ENCODE measurements around the gene CCT5.

DNA sequence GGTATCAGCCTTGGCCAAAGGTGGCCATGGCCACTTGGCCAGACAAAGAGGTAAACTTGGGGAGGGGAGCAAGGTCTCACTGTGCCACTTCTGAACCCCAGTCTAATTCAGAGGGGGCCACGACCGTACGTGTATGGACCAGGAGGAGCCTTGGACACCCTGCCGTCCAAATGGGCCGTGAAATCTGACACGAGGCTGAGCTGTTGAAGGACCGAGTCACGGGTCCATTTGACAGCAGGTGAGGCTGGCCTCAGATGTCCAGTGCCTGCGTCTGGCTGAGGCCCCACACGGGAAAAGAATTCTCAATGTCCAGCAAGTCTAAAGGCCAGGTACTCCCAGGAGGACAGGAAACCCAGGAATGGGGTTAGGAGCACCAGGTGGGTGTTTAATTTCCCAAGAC, 39.9 kb downstream of the CCT5 start:
- TF ChIP-seq, protein P1, sequence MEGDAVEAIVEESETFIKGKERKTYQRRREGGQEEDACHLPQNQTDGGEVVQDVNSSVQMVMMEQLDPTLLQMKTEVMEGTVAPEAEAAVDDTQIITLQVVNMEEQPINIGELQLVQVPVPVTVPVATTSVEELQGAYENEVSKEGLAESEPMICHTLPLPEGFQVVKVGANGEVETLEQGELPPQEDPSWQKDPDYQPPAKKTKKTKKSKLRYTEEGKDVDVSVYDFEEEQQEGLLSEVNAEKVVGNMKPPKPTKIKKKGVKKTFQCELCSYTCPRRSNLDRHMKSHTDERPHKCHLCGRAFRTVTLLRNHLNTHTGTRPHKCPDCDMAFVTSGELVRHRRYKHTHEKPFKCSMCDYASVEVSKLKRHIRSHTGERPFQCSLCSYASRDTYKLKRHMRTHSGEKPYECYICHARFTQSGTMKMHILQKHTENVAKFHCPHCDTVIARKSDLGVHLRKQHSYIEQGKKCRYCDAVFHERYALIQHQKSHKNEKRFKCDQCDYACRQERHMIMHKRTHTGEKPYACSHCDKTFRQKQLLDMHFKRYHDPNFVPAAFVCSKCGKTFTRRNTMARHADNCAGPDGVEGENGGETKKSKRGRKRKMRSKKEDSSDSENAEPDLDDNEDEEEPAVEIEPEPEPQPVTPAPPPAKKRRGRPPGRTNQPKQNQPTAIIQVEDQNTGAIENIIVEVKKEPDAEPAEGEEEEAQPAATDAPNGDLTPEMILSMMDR (IDR thresholded peaks at IDR 0.05): no peak
- TF ChIP-seq POLR2A (IDR thresholded peaks at IDR 0.05): no peak
- no peak for TF ChIP-seq POLR2AphosphoS5 (IDR thresholded peaks at IDR 0.05)
